Stimulated activated CD4-positive, alpha-beta T cell treated with anti-CD3 and anti-CD28 coated beads, TNF-alpha, amount 100 ng/mL, for 24 hours (primary cell): ENCODE data around the gene RNGTT.

Experiments used
- DNase-seq, 3 experiments: peaks; one replicate each; pipeline ENCODE4 v3.0.0-alpha.2; 2020; ENCODE audit warnings: low read depth in 3 of 3

RNGTT gene

GRCh38 chr6:88655586-88655985 is 307.8 kb downstream of the RNGTT start:
- no peak for DNase-seq

- no peak for DNase-seq
Observed at GRCh38 chr6:88653936-88654335, 309.5 kb downstream of the RNGTT start.

GRCh38 chr6:88651400-88651799 is 312.0 kb downstream of the RNGTT start:
- no peak for DNase-seq

GRCh38 chr6:88650979-88651378 is 312.4 kb downstream of the RNGTT start:
- DNase-seq = no peak

- no peak for DNase-seq
Observed at GRCh38 chr6:88650029-88650619, 313.3 kb downstream of the RNGTT start.

- no peak for DNase-seq
Observed at GRCh38 chr6:88641178-88641903, 322.1 kb downstream of the RNGTT start.

- DNase-seq = no peak
Observed at GRCh38 chr6:88637761-88638545, 325.5 kb downstream of the RNGTT start.

- DNase-seq = no peak
Observed at GRCh38 chr6:88636871-88637270, 326.5 kb downstream of the RNGTT start.

GRCh38 chr6:88633782-88634181 is 329.6 kb downstream of the RNGTT start:
- DNase-seq = no peak

- no peak for DNase-seq
Observed at GRCh38 chr6:88631830-88632229, 331.6 kb downstream of the RNGTT start.

- DNase-seq = peak in 1 of 3 experiments; percentile 0
Observed at GRCh38 chr6:88629838-88630494, 333.5 kb downstream of the RNGTT start.

- DNase-seq = no peak
Observed at GRCh38 chr6:88626460-88626859, 337.0 kb downstream of the RNGTT start.

- DNase-seq = no peak
Observed at GRCh38 chr6:88623531-88623930, 339.9 kb downstream of the RNGTT start.

- DNase-seq = no peak
Observed at GRCh38 chr6:88619951-88620350, 343.5 kb downstream of the RNGTT start.

GRCh38 chr6:88616380-88616779 is 347.0 kb downstream of the RNGTT start:
- DNase-seq = no peak

GRCh38 chr6:88614316-88614877 is 349.0 kb downstream of the RNGTT start:
- no peak for DNase-seq

- DNase-seq = no peak
Observed at GRCh38 chr6:88612631-88613030, 350.8 kb downstream of the RNGTT start.

- DNase-seq = no peak
Observed at GRCh38 chr6:88611721-88612120, 351.7 kb downstream of the RNGTT start.

- no peak for DNase-seq
Observed at GRCh38 chr6:88609983-88610382, 353.4 kb downstream of the RNGTT start.

GRCh38 chr6:88605271-88605670 is 358.1 kb downstream of the RNGTT start:
- no peak for DNase-seq

- DNase-seq = no peak
Observed at GRCh38 chr6:88599571-88599970, 363.8 kb downstream of the RNGTT start.

GRCh38 chr6:88596801-88597200 is 366.6 kb downstream of the RNGTT start:
- no peak for DNase-seq
